Natural killer cell (primary cell): Measurements from ENCODE around the gene CTIF. TPM values are rescaled to one million over a fixed set of nuclear protein-coding genes. Genes with fewer than 3 reads are reported as not detected.

Source experiments
- ATAC-seq, 3 donors: fragments of 150-1000 bp in 2 of 3; fragments of 200-7000 bp in 1 of 3; cut with Tn5 transposase; 1 replicate in 1 of 3; 2 replicates in 2 of 3; pipeline ENCODE4 v1.10.0; 2021; ENCODE audit warnings: mild to moderate bottlenecking in 2 of 3, moderate library complexity in 2 of 3
- DNase-seq, 2 donors: peaks; one replicate each; pipeline versions ENCODE4 v3.0.0 to v3.0.0-alpha.2; 2013 to 2021; ENCODE audit warnings: mixed read lengths in 1 of 2
- H3K27ac ChIP-seq: one replicate; pipeline ENCODE4 v1.5.1; 2013; ENCODE audit warnings: mild to moderate bottlenecking, low read length
- H3K27me3 ChIP-seq: one replicate; pipeline ENCODE4 v1.6.1; 2013; ENCODE audit warnings: low read length; ENCODE audit not compliant: control insufficient read depth, insufficient read depth
- H3K36me3 ChIP-seq: one replicate; pipeline ENCODE4 v1.6.1; 2013; ENCODE audit warnings: low read length; ENCODE audit not compliant: control insufficient read depth, insufficient read depth
- H3K4me1 ChIP-seq: one replicate; pipeline ENCODE4 v1.6.1; 2013; ENCODE audit warnings: low read length; ENCODE audit not compliant: control insufficient read depth, insufficient read depth
- H3K4me3 ChIP-seq: one replicate; pipeline ENCODE4 v1.5.1; 2013; ENCODE audit warnings: low read length
- H3K9me3 ChIP-seq: one replicate; pipeline ENCODE4 v1.6.1; 2013; ENCODE audit warnings: low read length; ENCODE audit not compliant: control insufficient read depth, insufficient read depth
- H3K27ac Mint-ChIP-seq, 2 donors: one replicate each; pipeline ENCODE4 v1.8.0; 2022; ENCODE audit warnings: mild to moderate bottlenecking in 2 of 2, mixed read lengths in 2 of 2, moderate library complexity in 1 of 2
- H3K27me3 Mint-ChIP-seq, 2 donors: one replicate each; pipeline ENCODE4 v1.8.0; 2022; ENCODE audit warnings: low read depth in 2 of 2, mixed read lengths in 2 of 2
- H3K36me3 Mint-ChIP-seq: one replicate; pipeline ENCODE4 v1.8.0; 2022; ENCODE audit warnings: mixed read lengths
- H3K4me1 Mint-ChIP-seq, 2 donors: one replicate each; pipeline ENCODE4 v1.8.0; 2022; ENCODE audit warnings: mixed read lengths in 2 of 2
- H3K4me3 Mint-ChIP-seq: one replicate; pipeline ENCODE4 v1.8.0; 2022; ENCODE audit warnings: mild to moderate bottlenecking, moderate library complexity, mixed read lengths
- H3K9me3 Mint-ChIP-seq, 2 donors: one replicate each; pipeline ENCODE4 v1.8.0; 2022; ENCODE audit warnings: mixed read lengths in 2 of 2
- WGBS: methylation state at CpG from one replicate; pipeline ENCODE4 v1.1.7; 2013; ENCODE audit warnings: missing lambda C conversion rate; ENCODE audit not compliant: insufficient coverage; 5-methylcytosine and 5-hydroxymethylcytosine counted together
- intact Hi-C: fragments of 100-400 bp; cut with micrococcal nuclease; formaldehyde crosslinking; loops from one replicate; pipeline ENCODE4 v1.14.2; 2022
- total RNA-seq, 4 donors: library from RNA; stranded (reverse); fragments of 120-200 nt in 1 of 4; gene quantifications; one replicate each; pipeline versions ENCODE4 v1.2.3 to v1.2.4, GENCODE V29; 2013 to 2022
- TF ChIP-seq, protein P1 (sequence below): fragments of 200-600 bp; IDR thresholded peaks from one replicate; pipeline ENCODE4 v1.8.0; 2022; ENCODE audit warnings: antibody characterized with exemption

The CTIF gene
- total RNA-seq, 3 donors from 2014 or later (not counting 1 experiment from before 2014, with no cell fraction given) = 6.9 to 10.2 (median 8.2) TPM

GRCh38 chr18:48668466-48669179 lies 129.8 kb downstream of the CTIF start:
- ATAC-seq = no peak
- no peak for DNase-seq
- Histone ChIP-seq H3K4me3 (no peak overlapping the region), H3K27ac (no peak overlapping the region), H3K27me3 (no peaks in the 10 kb centered on the region), H3K9me3 (peaks cover 8% of the 10 kb centered on the region), H3K36me3 (no peaks in the 10 kb centered on the region), H3K4me1 (peaks cover 5% of the 10 kb centered on the region)
- H3K4me3 Mint-ChIP-seq = no peak overlapping the region
- 96% methylated on average over 15 of the region's 15 CpGs for WGBS
- peaks cover 8% of the 10 kb centered on the region for H3K36me3 Mint-ChIP-seq
- no peak overlapping the region for H3K27ac Mint-ChIP-seq
- no peaks in the 10 kb centered on the region for H3K27me3 Mint-ChIP-seq
- H3K9me3 Mint-ChIP-seq = peaks cover 4 to 6% of the 10 kb centered on the region in 2 donors
- TF ChIP-seq, protein P1, sequence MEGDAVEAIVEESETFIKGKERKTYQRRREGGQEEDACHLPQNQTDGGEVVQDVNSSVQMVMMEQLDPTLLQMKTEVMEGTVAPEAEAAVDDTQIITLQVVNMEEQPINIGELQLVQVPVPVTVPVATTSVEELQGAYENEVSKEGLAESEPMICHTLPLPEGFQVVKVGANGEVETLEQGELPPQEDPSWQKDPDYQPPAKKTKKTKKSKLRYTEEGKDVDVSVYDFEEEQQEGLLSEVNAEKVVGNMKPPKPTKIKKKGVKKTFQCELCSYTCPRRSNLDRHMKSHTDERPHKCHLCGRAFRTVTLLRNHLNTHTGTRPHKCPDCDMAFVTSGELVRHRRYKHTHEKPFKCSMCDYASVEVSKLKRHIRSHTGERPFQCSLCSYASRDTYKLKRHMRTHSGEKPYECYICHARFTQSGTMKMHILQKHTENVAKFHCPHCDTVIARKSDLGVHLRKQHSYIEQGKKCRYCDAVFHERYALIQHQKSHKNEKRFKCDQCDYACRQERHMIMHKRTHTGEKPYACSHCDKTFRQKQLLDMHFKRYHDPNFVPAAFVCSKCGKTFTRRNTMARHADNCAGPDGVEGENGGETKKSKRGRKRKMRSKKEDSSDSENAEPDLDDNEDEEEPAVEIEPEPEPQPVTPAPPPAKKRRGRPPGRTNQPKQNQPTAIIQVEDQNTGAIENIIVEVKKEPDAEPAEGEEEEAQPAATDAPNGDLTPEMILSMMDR = no peak
- no peaks in the 10 kb centered on the region for H3K4me1 Mint-ChIP-seq
- intact Hi-C loops = no loop called here

DNA sequence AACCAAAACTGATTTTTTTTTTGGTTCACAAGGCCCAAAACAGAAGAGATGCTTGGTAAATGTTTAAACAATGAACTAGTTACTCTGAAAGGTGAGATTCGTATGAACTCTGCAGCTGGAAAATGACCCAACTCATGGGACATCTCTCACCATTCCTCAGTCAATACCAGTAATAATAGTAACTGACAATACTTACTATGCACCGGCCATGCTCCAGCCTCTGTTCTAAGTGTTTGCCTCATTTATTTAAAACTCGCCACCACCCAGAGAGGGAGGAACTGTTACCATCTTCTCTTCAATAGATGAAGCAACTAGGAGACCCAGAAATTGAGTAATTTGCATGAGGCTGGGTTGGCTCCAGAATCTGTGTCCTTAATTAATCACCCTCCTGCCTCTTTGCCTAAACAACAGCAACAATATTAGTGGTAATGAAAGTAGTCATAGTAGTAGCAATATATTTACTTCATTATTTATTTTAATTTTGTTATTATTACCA lies 130.4 kb downstream of the CTIF start:
- Mint-ChIP-seq H3K27me3 (no peaks in the 10 kb centered on the region), H3K27ac (no peak overlapping the region), H3K4me1 (no peaks in the 10 kb centered on the region), H3K9me3 (peaks cover 4 to 6% of the 10 kb centered on the region in 2 donors), H3K36me3 (peaks cover 8% of the 10 kb centered on the region), H3K4me3 (no peak overlapping the region)
- ATAC-seq (no peak), DNase-seq (no peak)
- Histone ChIP-seq H3K4me3 (no peak overlapping the region), H3K36me3 (no peaks in the 10 kb centered on the region), H3K27me3 (no peaks in the 10 kb centered on the region), H3K27ac (no peak overlapping the region), H3K4me1 (peaks cover 3% of the 10 kb centered on the region), H3K9me3 (peaks cover 8% of the 10 kb centered on the region)
- intact Hi-C loops = no loop called here
- TF ChIP-seq, protein P1 = no peak
- 91% methylated on average over 3 of the region's 3 CpGs for WGBS

GRCh38 chr18:48669991-48670750 lies 131.3 kb downstream of the CTIF start:
- Histone ChIP-seq H3K36me3 (no peaks in the 10 kb centered on the region), H3K4me1 (peaks cover 2% of the 10 kb centered on the region), H3K9me3 (peaks cover 8% of the 10 kb centered on the region), H3K27me3 (no peaks in the 10 kb centered on the region), H3K27ac (no peak overlapping the region), H3K4me3 (no peak overlapping the region)
- Mint-ChIP-seq H3K27me3 (no peaks in the 10 kb centered on the region), H3K36me3 (peaks cover 8% of the 10 kb centered on the region), H3K4me1 (no peaks in the 10 kb centered on the region), H3K9me3 (peaks cover 4 to 6% of the 10 kb centered on the region in 2 donors), H3K27ac (no peak overlapping the region), H3K4me3 (no peak overlapping the region)
- ATAC-seq = no peak
- intact Hi-C loops = loop anchor here (10.0 kb wide), 2 partner anchors 275 to 305 kb away; no protein-coding TSS in a partner anchor
- 91% methylated on average over 7 of the region's 7 CpGs for WGBS
- TF ChIP-seq, protein P1 = no peak
- no peak for DNase-seq
